H1 (cell line): ENCODE data around the gene CA10. TPM values are rescaled to one million over a fixed set of nuclear protein-coding genes. Genes with fewer than 3 reads are reported as not detected.

Source experiments
- CTCF ChIA-PET: fragments of 300-600 bp; sonication (Branson Sonifier 250); formaldehyde crosslinking; loops from one replicate; lab custom pipeline; 2021; ENCODE audit not compliant: partially characterized antibody; lab: Charles Lee
- POLR2A ChIA-PET: fragments of 300-600 bp; sonication (Branson Sonifier 250); formaldehyde crosslinking; loops from one replicate; lab custom pipeline; 2021; ENCODE audit warnings: inconsistent platforms; ENCODE audit not compliant: partially characterized antibody; lab: Charles Lee
- DNase-seq, 2 experiments: peaks; one replicate each; pipeline versions ENCODE4 v3.0.0 to v3.0.0-alpha.2; 2010 to 2022; ENCODE audit warnings: low spot score in 2 of 2, low read depth in 1 of 2, mixed read lengths in 1 of 2
- FAIRE-seq: peaks from 2 replicates; lab custom pipeline; 2011; peaks lifted over from hg19 to GRCh38; lab: Jason Lieb, UNC
- H2AFZ ChIP-seq: 2 replicates; pipeline ENCODE4 v1.8.1; 2012; ENCODE audit warnings: low read length, inconsistent platforms
- H2AK5ac ChIP-seq: 2 replicates; pipeline ENCODE4 v1.6.1; 2013; ENCODE audit warnings: low read depth, low read length
- H2BK120ac ChIP-seq: replicated peaks from 2 replicates; pipeline ENCODE3; 2013; ENCODE audit warnings: low read depth, low read length, inconsistent platforms
- H2BK12ac ChIP-seq: 2 replicates; pipeline ENCODE4 v1.6.1; 2013; ENCODE audit warnings: low read depth, low read length
- H2BK15ac ChIP-seq: 2 replicates; pipeline ENCODE4 v1.6.1; 2013; ENCODE audit warnings: low read length
- H2BK20ac ChIP-seq: 2 replicates; pipeline ENCODE4 v1.6.1; 2013; ENCODE audit warnings: low read length
- H2BK5ac ChIP-seq: 2 replicates; pipeline ENCODE4 v1.6.1; 2013; ENCODE audit warnings: low read depth, low read length
- H3K14ac ChIP-seq: 2 replicates; pipeline ENCODE4 v1.6.1; 2013; ENCODE audit warnings: inconsistent platforms; ENCODE audit not compliant: insufficient read length
- H3K18ac ChIP-seq: 2 replicates; pipeline ENCODE4 v1.6.1; 2013; ENCODE audit warnings: low read length; ENCODE audit errors: extremely low read depth
- H3K23ac ChIP-seq: 2 replicates; pipeline ENCODE4 v1.6.1; 2013; ENCODE audit warnings: inconsistent platforms; ENCODE audit not compliant: insufficient read length
- H3K23me2 ChIP-seq: 2 replicates; pipeline ENCODE4 v1.6.1; 2013; ENCODE audit warnings: low read depth, low read length
- H3K27ac ChIP-seq: 2 replicates; pipeline ENCODE4 v1.6.1; 2011; ENCODE audit warnings: low read depth, low read length, inconsistent platforms
- H3K27me3 ChIP-seq, 4 experiments: replicated peaks in 1 of 4; 1 replicate in 1 of 4; 2 replicates in 3 of 4; pipeline versions ENCODE4 v1.6.1 to v1.8.1; 2011 to 2013; ENCODE audit warnings: low read length in 3 of 4, mild to moderate bottlenecking in 3 of 4, inconsistent platforms in 2 of 4, mixed read lengths in 2 of 4, moderate library complexity in 1 of 4; ENCODE audit not compliant: control insufficient read depth in 3 of 4, insufficient read depth in 3 of 4; ENCODE audit errors: extremely low read depth in 1 of 4
- H3K36me3 ChIP-seq, 4 experiments: 2 replicates each; pipeline versions ENCODE4 v1.6.1 to v1.8.1; 2011 to 2013; ENCODE audit warnings: mild to moderate bottlenecking in 4 of 4, low read length in 3 of 4, moderate library complexity in 2 of 4, control low read depth in 1 of 4, inconsistent platforms in 1 of 4; ENCODE audit not compliant: insufficient read depth in 4 of 4, control insufficient read depth in 2 of 4
- H3K4ac ChIP-seq: replicated peaks from 2 replicates; pipeline ENCODE3; 2013; ENCODE audit warnings: low read length, low read depth, mixed read lengths, inconsistent platforms; ENCODE audit not compliant: insufficient read length
- H3K4me1 ChIP-seq, 4 experiments: replicated peaks in 1 of 4; 1 replicate in 1 of 4; 2 replicates in 3 of 4; pipeline versions ENCODE4 v1.6.1 to v1.8.1; 2011 to 2013; ENCODE audit warnings: low read length in 3 of 4, inconsistent platforms in 2 of 4, mixed read lengths in 1 of 4; ENCODE audit not compliant: insufficient read depth in 4 of 4, control insufficient read depth in 3 of 4
- H3K4me2 ChIP-seq, 2 experiments: 2 replicates each; pipeline versions ENCODE4 v1.6.1 to v1.8.1; 2011 to 2013; ENCODE audit warnings: low read depth in 2 of 2, low read length in 2 of 2, control low read depth in 1 of 2, inconsistent platforms in 1 of 2, mild to moderate bottlenecking in 1 of 2; ENCODE audit not compliant: insufficient read depth in 1 of 2
- H3K4me3 ChIP-seq, 4 experiments: fragments of 200-600, 300-600 bp in 1 of 4; sonication (generic), shearing (Covaris generic), sonication (Bioruptor Twin) in 1 of 4; 2 replicates each; pipeline versions ENCODE4 v1.5.1 to v1.8.1; 2011 to 2016; ENCODE audit warnings: low read length in 4 of 4, low read depth in 3 of 4, control low read depth in 2 of 4, inconsistent platforms in 2 of 4, mild to moderate bottlenecking in 2 of 4, mixed read lengths in 1 of 4, moderate library complexity in 1 of 4; ENCODE audit not compliant: insufficient read depth in 2 of 4; ENCODE audit errors: extremely low read depth in 1 of 4
- H3K56ac ChIP-seq: replicated peaks from 2 replicates; pipeline ENCODE3; 2013; ENCODE audit warnings: low read depth, mild to moderate bottlenecking, mixed read lengths, low read length, inconsistent platforms; ENCODE audit not compliant: insufficient read length
- H3K79me1 ChIP-seq: 2 replicates; pipeline ENCODE4 v1.6.1; 2013; ENCODE audit warnings: low read depth, low read length, control low read depth
- H3K79me2 ChIP-seq, 2 experiments: 2 replicates each; pipeline versions ENCODE4 v1.6.1 to v1.8.1; 2012 to 2013; ENCODE audit warnings: low read length in 2 of 2, mild to moderate bottlenecking in 2 of 2, inconsistent platforms in 1 of 2; ENCODE audit not compliant: insufficient read depth in 2 of 2, control insufficient read depth in 1 of 2
- H3K9ac ChIP-seq, 4 experiments: replicated peaks in 1 of 4; 1 replicate in 1 of 4; 2 replicates in 3 of 4; pipeline versions ENCODE4 v1.6.1 to v1.8.1; 2011 to 2013; ENCODE audit warnings: low read depth in 3 of 4, low read length in 3 of 4, control low read depth in 2 of 4, mild to moderate bottlenecking in 2 of 4, moderate library complexity in 2 of 4, inconsistent platforms in 1 of 4; ENCODE audit errors: extremely low read depth in 1 of 4
- H3K9me3 ChIP-seq, 2 experiments: 2 replicates each; pipeline versions ENCODE4 v1.6.1 to v1.8.1; 2012 to 2013; ENCODE audit warnings: mild to moderate bottlenecking in 2 of 2, moderate library complexity in 2 of 2, control low read depth in 1 of 2, inconsistent platforms in 1 of 2, low read depth in 1 of 2, low read length in 1 of 2, mixed read lengths in 1 of 2; ENCODE audit not compliant: insufficient read depth in 2 of 2
- H4K20me1 ChIP-seq, 2 experiments: replicated peaks in 1 of 2; 2 replicates each; pipeline versions ENCODE3 to v1.8.1; 2011 to 2013; ENCODE audit warnings: inconsistent platforms in 2 of 2, low read length in 2 of 2, mild to moderate bottlenecking in 1 of 2; ENCODE audit not compliant: insufficient read depth in 2 of 2, control insufficient read depth in 1 of 2
- H4K5ac ChIP-seq: 2 replicates; pipeline ENCODE4 v1.6.1; 2013; ENCODE audit warnings: low read length, low read depth, mixed read lengths, inconsistent platforms; ENCODE audit not compliant: insufficient read length
- H4K8ac ChIP-seq: 2 replicates; pipeline ENCODE4 v1.8.0; 2013; ENCODE audit warnings: mild to moderate bottlenecking, moderate library complexity, low read length, inconsistent platforms; ENCODE audit not compliant: insufficient read depth; ENCODE audit errors: extremely low read depth
- H4K91ac ChIP-seq: replicated peaks from 2 replicates; pipeline ENCODE3; 2013; ENCODE audit warnings: low read length, mixed read lengths, inconsistent platforms; ENCODE audit not compliant: insufficient read length
- CTCF ChIP-seq, 3 experiments: IDR thresholded peaks; 1 replicate in 2 of 3; 2 replicates in 1 of 3; pipeline versions ENCODE4 v1.5.1 to v1.6.1; 2011; ENCODE audit warnings: low read length in 3 of 3, mild to moderate bottlenecking in 3 of 3, inconsistent platforms in 2 of 3, low read depth in 1 of 3, moderate library complexity in 1 of 3; ENCODE audit not compliant: insufficient read depth in 1 of 3; ENCODE audit errors: control extremely low read depth in 1 of 3
- NRF1 ChIP-seq: IDR thresholded peaks from 2 replicates; pipeline ENCODE4 v1.6.1; 2011; ENCODE audit warnings: mild to moderate bottlenecking, low read depth, low read length, improper control_type of control experiment
- RAD21 ChIP-seq, 2 experiments: IDR thresholded peaks in 1 of 2; conservative IDR thresholded peaks in 1 of 2; 2 replicates each; pipeline ENCODE4 v1.6.1; 2011; ENCODE audit warnings: low read depth in 2 of 2, low read length in 2 of 2, improper control_type of control experiment in 1 of 2, inconsistent platforms in 1 of 2, mild to moderate bottlenecking in 1 of 2, moderate library complexity in 1 of 2
- WGBS, 2 experiments: shearing (Covaris generic) in 1 of 2; methylation state at CpG; one replicate each; pipeline versions ENCODE4 v1.1.6 to v1.1.7; 2013 to 2015; ENCODE audit warnings: low lambda C conversion rate in 2 of 2, mixed read lengths in 2 of 2, inconsistent platforms in 1 of 2, low coverage in 1 of 2, missing lambda C conversion rate in 1 of 2; ENCODE audit not compliant: insufficient replicate concordance in 2 of 2, insufficient coverage in 1 of 2, insufficient read length in 1 of 2; ENCODE audit errors: extremely low coverage in 1 of 2, missing lambda C conversion rate in 1 of 2; 5-methylcytosine and 5-hydroxymethylcytosine counted together
- polyA plus RNA-seq, 7 experiments: library from polyadenylated mRNA; depleted of rRNA in 3 of 7; stranded (reverse) in 5 of 7; unstranded in 2 of 7; fragments of >200 nt in 5 of 7; fragments of 200-250 nt in 2 of 7; gene quantifications; 1 replicate in 5 of 7; 2 replicates in 1 of 7; 4 replicates in 1 of 7; pipeline versions ENCODE4 v1.2.1 to v1.2.3, GENCODE V29; 2011 to 2013; ENCODE audit warnings: missing spikeins in 2 of 7, mixed read lengths in 2 of 7
- total RNA-seq: library from RNA; stranded (reverse); fragmentation: NEBNext Ultra II Directional; extraction: Animal tissue kit (Norgen Biotek cat#: 25700); gene quantifications from 2 replicates; pipeline ENCODE4 v1.2.1, GENCODE V29; 2021

The CA10 gene
- total and polyA plus RNA-seq, 2 of the 8 experiments (the other 6 are each of a cell fraction or from before 2014, with no cell fraction given), result 0.60 to 0.63 TPM

- Histone ChIP-seq H3K27ac (no peak overlapping the region), H4K5ac (no peak overlapping the region), H3K4me2 (no peak overlapping the region), H2BK15ac (no peak overlapping the region), H3K9me3 (no peaks in the 10 kb centered on the region), H2AK5ac (no peak overlapping the region), H3K4me3 (no peak overlapping the region), H3K14ac (no peak overlapping the region), H3K36me3 (no peaks in the 10 kb centered on the region), H2AFZ (no peak overlapping the region), H3K23ac (no peak overlapping the region), H4K8ac (no peak overlapping the region), H3K18ac (no peak overlapping the region), H4K20me1 (no peaks in the 10 kb centered on the region), H3K79me2 (no peaks in the 10 kb centered on the region), H3K27me3 (no peaks in the 10 kb centered on the region), H2BK20ac (no peak overlapping the region), H3K23me2 (peaks cover under 1% of the 10 kb centered on the region; the same call in 1 of the 2 replicates), H3K9ac (no peak overlapping the region), H3K4ac (no peak overlapping the region), H3K4me1 (no peaks in the 10 kb centered on the region), H3K56ac (no peak overlapping the region), H2BK120ac (no peak overlapping the region), H2BK5ac (no peak overlapping the region), H2BK12ac (no peak overlapping the region), H3K79me1 (no peaks in the 10 kb centered on the region), H4K91ac (no peak overlapping the region)
- CTCF ChIA-PET, result interaction anchor here (0.5 to 4.1 kb wide), 12 partner anchors 11 to 611 kb away, joined by 3 to 24 read pairs (median 3); no protein-coding TSS in a partner anchor
- no peak for TF ChIP-seq NRF1
- TF ChIP-seq CTCF (IDR thresholded peaks at IDR 0.05; ENCODE audit: control extremely low read depth in 1 of 3, insufficient read depth in 1 of 3, low read depth in 1 of 3, low read length in 3 of 3), result peak in 2 of 3 experiments; percentile 46 to 55; a peak in 3 of 4 replicates
- TF ChIP-seq RAD21 (IDR thresholded peaks at IDR 0.05 in 1 of 2, conservative IDR thresholded peaks at IDR 0.05 in 1 of 2; ENCODE audit: low read depth in 2 of 2, low read length in 2 of 2), result peak; percentile 54 to 63
- 74% methylated on average over 7 of the region's 7 CpGs; no CpG with 5 or more reads in 1 of the 2 experiments for whole genome bisulfite sequencing, 2 experiments
- POLR2A ChIA-PET, result no interaction called here
- FAIRE-seq, result peak; percentile 94
- DNase-seq, result no peak
Observed at GRCh38 chr17:51711581-51711980, 446.9 kb downstream of the CA10 start.
